HG03064 (cell line): ENCODE data around the gene CEP85L.
A peak's percentile ranks its signal among the peaks of the same experiment; 100 is the strongest.

Source experiments
- ATAC-seq: cut with Tn5 transposase; IDR thresholded peaks from one replicate; pipeline ENCODE4 v1.9.1; 2021; ENCODE audit warnings: low read depth; ENCODE audit not compliant: unreplicated experiment

The CEP85L gene

GRCh38 chr6:118505656-118506055 lies 145.7 kb downstream of the CEP85L start:
- ATAC-seq = no peak

- no peak for ATAC-seq
Observed at GRCh38 chr6:118504611-118505010, 146.8 kb downstream of the CEP85L start.

- no peak for ATAC-seq
Observed at GRCh38 chr6:118502169-118502568, 149.2 kb downstream of the CEP85L start.

- ATAC-seq = no peak
Observed at GRCh38 chr6:118501765-118502164, 149.6 kb downstream of the CEP85L start.

DNA sequence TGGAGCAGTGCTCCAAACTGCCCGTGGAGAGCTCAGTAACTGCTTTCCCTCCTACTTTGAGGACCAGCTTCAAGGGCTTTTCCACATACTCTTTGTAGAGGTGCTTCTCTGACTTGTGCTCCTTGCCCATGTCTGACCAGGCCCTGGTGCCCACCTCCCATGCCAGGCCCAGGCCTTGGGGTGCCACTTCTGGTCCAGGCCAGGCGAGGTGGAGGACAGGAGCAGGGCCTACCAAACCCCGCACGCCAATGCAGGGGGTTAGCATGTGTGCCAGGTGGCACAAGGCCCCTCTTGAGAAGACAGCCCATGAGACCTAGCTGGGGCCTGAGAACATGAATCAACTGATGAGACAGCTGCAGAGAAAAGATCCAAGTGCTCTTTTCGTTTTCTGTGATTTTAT lies 150.3 kb downstream of the CEP85L start:
- no peak for ATAC-seq

DNA sequence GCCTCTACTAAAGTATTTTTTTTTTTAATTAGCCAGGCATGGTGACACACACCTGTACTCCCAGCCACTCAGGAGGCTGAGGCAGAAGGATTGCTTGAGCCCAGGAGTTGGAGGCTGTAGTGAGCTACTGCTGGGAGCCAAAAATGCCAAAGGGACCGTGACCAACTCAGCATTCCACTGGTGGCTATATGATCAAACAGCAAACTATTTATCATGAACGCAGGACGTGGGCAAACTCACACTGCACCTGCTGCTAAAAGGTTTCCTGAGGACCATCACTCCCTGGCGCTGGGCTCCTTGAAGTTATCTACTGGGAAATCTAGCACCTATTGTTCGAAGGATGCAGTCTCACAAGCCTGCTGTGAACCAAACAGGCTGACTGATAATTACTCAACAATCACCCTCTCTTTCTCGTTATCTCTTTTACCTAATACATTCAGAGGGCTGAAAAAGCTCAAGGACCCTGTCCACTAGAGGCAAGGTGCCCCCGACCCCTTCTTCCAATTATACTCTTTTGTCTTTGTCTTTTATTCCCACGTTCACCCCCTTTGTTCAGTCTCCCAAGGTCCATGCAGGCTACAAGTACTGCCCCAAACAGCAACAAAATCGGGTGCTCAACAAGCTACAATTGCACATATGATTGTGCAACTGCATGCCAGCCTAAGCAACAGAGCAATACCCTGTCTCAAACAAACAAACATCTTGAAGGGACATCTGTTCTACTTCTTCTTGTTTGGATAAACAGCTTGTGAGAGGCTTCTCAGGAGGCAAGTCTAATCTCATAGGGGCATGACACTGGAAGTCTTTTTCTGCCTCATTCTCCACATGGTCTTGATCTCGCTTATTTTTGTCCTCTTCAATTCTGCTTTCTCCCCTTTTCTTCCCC lies 151.0 kb downstream of the CEP85L start:
- no peak for ATAC-seq

DNA sequence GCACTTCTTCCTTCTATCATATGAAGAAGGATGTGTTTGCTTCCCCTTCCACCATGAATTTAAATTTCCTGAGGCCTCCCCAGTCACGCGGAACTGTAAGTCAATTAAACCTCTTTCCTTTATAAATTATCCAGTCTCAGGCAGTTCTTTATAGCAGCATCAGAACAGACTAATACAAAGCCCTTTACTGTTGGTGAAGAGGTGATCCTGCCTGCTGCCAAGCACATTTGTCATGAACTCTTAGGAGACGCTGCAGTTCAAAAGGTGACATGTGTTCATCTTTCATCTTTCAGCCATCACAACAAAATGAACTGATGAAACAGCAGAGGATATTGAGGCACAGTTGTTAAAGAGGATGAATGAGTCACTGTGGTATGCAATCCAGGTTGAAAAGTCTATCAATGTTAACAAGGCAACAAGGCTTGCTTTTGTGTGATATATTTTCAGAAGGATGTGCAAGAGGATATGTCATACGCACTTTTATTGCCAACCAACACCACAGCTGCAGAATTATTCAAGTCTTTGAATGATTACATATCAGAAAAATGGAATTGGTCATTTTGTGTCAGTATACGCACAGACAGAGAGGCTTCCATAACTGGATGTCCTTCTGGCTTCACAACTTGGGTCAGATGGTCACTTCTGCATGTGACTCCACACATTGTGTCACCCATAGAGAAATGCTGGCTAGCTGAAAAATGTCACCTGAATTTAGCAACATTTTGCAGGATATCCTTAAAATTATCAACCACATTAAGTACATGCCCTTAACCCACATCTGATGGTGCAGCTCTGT lies 155.7 kb downstream of the CEP85L start:
- ATAC-seq = no peak

GRCh38 chr6:118494091-118494490 lies 157.3 kb downstream of the CEP85L start:
- ATAC-seq = no peak

DNA sequence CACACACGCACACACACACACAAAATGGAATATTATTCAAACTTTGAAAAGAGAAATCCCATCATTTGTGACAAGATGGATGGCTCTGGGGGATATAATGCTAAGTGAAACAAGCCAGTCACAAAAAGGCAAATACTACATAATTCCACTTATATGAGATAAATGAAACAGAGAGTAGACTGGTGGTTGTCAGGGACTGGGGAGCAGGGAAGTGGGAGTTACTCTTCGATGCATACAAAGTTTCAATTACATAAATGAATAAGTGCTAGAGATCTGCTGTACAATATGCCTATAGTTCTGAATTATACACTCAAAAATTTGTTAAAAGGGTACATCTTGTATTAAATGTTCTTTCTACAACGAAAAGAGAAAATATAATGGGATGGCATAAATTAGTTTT lies 161.4 kb downstream of the CEP85L start:
- ATAC-seq = no peak

DNA sequence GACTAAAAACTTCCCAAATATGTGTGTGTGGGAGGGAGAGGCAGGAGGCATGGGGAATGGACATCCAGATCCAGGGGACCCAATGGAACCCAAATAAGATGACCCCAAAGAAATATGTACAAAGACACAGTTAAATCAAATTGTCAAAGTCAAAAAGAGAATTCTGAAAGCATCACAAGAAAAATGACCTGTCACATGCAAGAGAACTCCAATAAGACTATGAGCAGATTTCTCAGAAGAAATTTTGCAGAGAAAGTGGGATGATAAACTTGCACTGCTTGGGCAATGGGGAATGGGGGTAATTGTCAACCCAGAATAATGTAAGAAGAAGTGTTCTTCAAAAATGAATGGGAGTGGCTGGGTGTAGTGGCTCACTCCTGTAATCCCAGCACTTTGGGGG lies 162.8 kb downstream of the CEP85L start:
- ATAC-seq = no peak

DNA sequence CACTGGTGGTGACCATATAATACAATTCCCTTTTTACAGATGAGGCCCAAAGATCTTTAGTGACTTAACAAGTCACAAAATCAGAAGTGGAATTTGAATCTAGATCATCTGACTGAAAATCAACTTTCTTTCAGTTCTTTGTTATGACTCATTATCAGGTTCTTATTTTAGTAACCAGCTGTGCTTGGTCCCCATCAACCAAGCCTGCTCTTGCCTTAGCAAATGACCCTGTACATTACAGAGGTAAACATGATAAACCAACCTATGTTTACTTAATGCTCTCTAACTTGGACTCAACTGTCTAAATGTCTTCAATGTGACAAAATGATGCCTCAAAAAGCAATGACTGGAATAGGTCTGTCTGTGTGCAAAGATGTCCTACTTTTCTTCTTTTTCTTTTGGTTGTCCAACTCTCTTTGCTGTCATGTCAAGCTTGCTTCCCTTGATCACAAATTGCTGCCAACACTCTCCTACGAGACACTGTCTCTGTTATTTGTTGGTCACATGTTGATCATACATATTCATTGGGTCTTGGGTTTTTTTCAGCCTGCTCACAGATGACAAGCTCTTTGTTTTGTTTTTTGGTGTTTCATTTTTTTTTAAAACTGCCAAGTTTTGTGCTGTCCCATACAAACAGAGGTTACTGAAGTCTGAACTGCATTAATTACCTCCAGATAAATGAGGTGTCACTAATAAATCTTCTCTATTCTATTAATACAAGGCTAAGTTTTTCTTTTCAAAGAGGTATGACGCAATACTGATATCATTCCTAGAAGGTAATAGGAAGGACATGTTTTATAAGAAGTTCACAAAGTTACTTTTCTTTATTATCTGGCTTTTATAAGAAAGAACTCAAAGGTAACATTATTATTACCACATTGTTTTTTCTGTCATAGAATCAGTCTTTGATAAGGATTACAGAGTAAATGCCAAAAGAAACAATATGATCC lies 165.5 kb downstream of the CEP85L start:
- ATAC-seq = peak; percentile 94

DNA sequence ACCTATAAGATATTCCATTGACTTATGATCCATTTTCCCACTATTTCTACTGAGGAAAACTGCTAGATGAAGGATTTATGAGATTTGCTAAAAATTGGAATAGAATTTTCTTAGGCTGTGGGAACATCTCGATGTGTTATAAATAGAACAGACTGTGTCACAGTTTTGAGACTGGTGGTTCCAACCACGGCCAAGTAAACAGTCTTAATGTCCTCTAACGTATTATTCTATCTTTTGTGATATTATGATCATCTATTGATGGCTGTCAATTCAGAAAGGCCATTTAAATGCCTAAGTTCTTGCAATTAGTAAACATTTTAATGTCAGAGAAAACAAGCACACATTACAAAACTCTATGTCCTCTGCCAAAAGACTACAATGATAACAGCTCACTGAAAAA lies 174.8 kb downstream of the CEP85L start:
- no peak for ATAC-seq

DNA sequence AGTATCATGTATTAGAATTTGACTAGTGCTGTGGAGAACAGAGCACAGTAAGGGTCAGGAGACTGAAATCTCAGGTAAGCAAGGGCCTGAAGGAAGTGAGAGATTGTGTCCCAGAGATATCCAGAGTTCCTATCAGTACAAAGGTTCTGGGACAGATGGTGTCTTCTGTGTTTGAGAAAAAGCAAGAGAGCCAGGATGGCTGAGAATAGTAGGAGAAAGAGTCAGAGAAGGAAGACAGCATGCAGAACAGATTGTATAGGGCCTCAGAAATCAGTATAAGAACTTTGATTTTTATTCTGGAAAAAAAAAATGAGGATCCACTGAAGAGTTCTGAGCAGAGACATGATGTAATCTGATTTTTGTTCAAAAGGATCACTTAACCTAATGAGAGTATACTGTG lies 178.1 kb downstream of the CEP85L start:
- no peak for ATAC-seq

GRCh38 chr6:118469468-118469867 lies 181.9 kb downstream of the CEP85L start:
- no peak for ATAC-seq

DNA sequence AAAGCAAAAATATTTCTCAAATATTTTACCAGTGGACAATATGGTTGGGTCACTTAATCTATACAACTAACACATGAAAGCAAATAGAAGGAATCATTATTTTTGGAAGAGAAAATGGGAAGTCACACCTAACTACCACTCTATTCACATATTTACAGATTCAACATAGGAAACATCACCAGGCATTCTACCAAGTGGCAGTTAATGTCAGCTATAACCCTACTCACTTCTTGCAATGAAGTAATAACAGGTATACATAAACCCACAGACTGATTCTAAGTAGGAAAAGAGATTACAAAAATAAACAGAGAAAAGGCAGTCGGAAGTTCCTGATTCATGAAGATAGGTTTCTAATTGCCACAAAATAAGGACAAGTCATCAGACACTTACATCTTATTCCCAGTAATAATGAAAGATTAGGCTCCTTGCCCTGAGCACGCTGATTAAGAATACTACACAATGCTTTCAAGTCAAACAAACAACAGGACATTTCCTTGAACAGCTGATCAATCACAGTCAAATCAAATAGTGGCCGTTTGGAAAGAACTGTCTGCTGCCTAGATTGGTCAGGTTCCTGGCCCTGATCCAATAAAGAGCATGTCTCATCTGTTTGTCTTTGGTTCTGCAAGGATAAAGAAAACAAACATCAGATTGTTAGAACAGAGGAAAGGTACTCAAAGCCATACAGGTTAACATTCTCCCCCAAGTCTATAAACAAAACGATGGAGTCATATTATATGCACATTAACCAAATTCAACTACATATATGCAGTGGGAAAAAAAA lies 182.5 kb downstream of the CEP85L start:
- no peak for ATAC-seq

DNA sequence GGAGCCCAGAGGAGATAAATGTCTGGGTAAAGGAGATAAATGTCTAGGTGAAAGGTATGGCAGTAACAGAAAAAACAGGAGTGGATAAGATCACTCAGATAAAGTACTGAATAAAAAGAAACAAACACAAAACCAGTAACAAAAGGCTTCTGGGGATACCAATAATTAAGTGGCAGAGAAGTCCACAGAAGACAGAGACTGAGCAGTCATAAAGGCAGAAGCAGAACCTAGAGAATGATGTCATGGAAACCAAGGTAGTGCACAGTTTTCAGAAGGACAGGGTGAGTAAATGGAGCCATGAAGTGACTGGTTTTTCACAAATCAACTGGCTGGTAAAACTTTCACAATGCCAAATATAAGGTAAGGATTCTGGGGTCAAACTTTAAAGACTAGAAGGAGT lies 184.2 kb downstream of the CEP85L start:
- ATAC-seq = no peak

DNA sequence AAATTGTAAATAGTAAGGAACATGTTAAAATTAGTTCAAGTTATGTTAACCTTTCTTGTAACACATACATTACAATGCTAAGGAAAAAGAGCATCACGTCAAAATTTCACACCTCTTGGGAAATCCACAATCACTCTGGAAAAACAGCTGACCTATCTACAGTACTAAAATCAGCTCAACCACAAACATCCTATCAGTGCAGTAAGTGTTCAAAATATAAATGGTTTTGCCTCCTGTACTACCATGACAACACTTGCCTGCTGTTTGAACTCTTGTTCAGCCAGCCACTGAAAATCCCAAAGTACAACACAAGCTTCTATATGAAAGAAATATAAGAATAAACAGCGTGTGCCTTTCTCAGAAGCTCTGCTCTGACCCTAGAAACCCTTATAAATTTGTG lies 186.8 kb downstream of the CEP85L start:
- ATAC-seq = no peak

DNA sequence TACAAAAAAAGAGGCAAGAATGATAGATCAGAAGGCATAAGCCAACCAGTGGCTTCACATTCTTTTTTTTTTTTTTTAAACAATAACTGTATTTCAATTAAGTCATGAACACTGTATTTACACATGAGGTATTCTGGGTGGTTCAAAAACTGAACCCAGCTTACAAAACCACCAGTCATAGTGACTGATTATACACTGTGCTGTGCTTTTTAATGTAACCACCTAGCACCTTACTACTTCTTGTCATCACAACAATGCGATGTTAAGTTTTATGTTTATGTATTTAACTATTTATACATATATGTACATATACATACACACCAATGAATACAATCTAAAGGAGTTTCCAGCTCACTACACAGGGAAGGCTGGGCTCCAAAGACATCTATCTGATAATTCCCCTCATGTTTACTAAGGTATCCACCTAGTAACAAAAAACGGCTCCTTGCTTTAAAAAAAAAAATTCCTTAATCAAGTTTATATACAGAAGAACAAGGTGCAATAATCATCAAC lies 190.4 kb downstream of the CEP85L start:
- ATAC-seq = no peak

DNA sequence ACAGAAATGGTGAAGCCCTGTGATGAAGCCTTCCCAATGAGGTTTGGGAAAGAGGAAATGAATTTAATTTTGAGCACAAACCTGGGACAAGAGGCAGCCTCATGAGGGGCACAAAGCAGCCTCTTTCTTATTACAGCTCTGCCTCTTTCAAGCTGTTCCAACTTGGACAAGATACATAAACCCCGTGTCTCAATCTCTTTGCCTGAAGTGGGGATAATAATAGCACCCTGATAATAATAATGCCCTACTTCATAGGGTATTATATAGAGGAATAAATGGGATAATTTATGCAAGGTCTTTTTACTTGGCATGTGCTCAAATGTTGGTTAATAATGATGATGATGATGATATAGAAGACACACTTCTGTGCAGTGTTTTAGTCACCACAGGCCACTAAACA lies 194.4 kb downstream of the CEP85L start:
- ATAC-seq = no peak

DNA sequence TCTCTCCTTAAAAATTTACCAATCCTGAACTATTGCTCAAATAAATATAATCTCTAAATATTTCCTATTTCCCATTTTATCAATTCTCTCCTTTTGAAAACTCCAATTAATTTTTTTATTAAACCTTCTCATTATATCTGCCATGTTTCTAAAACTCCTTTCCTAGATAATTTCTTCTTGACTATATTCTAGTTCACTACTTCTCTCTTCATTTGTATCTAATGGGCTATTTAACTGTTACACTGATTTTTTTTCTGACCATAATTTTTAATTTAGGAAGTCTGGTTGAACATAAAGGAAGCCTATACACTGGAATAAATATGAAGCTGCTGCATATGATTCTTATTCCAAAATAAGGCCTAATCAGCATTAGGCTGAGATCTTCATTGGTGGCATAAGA lies 199.6 kb downstream of the CEP85L start:
- no peak for ATAC-seq
